ENCODE data around the gene GPD2. TPM values are rescaled to one million over a fixed set of nuclear protein-coding genes. Genes with fewer than 3 reads are reported as not detected.

Gene GPD2
- total and polyA plus RNA-seq, 2 of the 4 experiments (the other 2 are of a cell fraction) = 20.4 to 100 TPM

GRCh38 chr2:156511803-156512202 lies 75.6 kb downstream of the GPD2 start:
- peaks cover 2% of the 10 kb centered on the region; the same call in 1 of the 2 replicates for H3K36me3 ChIP-seq (ENCODE audit: control insufficient read depth, insufficient read depth, low read length)
- H3K18ac ChIP-seq (ENCODE audit: low read depth, low read length) = no peak overlapping the region; the same call in 1 of the 2 replicates
- H3K4ac ChIP-seq (ENCODE audit: low read depth, low read length) = no peak overlapping the region
- dilution Hi-C loops (cut with HindIII; ENCODE audit: low sequenced_read_pairs, unreplicated experiment) = no loop called here
- H2AK5ac ChIP-seq (ENCODE audit: low read depth, low read length) = no peak overlapping the region
- H4K20me1 ChIP-seq (ENCODE audit: insufficient read depth, low read length) = no peaks in the 10 kb centered on the region
- no peaks in the 10 kb centered on the region for H3K9me1 ChIP-seq (ENCODE audit: insufficient read depth, low read length)
- H3K9ac ChIP-seq (ENCODE audit: low read depth, low read length) = no peak overlapping the region
- H2AFZ ChIP-seq (replicated peaks; ENCODE audit: low read length, poor library complexity) = no peak overlapping the region
- H3K56ac ChIP-seq (ENCODE audit: extremely low read depth, insufficient read depth, low read length) = no peak overlapping the region
- H3K4me2 ChIP-seq (ENCODE audit: low read depth, low read length) = no peak overlapping the region
- H3K23ac ChIP-seq (ENCODE audit: low read depth, low read length) = no peak overlapping the region
- no TSS peak for BruUV-seq (replicated peaks)
- H2BK20ac ChIP-seq (ENCODE audit: low read depth, low read length) = no peak overlapping the region
- POLR2A ChIA-PET (ENCODE audit: unreplicated experiment) = interaction anchor here (0.6 kb wide), 1 partner anchor 28 kb away, joined by 20 read pairs; no protein-coding TSS in a partner anchor
- intact Hi-C loops (cut with micrococcal nuclease) = loop anchor here (10.0 kb wide), 1 partner anchor 107 kb away; no protein-coding TSS in a partner anchor
- no peak overlapping the region for H2BK5ac ChIP-seq (ENCODE audit: low read depth, low read length, poor library complexity, severe bottlenecking)
- peaks cover 4 to 8% of the 10 kb centered on the region in 2 experiments; a peak in 2 of 4 replicates for H3K79me1 ChIP-seq (ENCODE audit: low read depth in 1 of 2, low read length in 2 of 2)
- TF ChIP-seq MAFK (IDR thresholded peaks at IDR 0.05; ENCODE audit: low read depth, low read length) (no peak), RFX5 (IDR thresholded peaks at IDR 0.05; ENCODE audit: low read depth, low read length) (no peak), FOS (IDR thresholded peaks at IDR 0.05; ENCODE audit: low read depth, low read length) (no peak), USF2 (IDR thresholded peaks at IDR 0.05; ENCODE audit: low read depth, low read length) (no peak), MAZ (IDR thresholded peaks at IDR 0.05; ENCODE audit: borderline replicate concordance, low read depth, low read length) (no peak), CTCF (conservative IDR thresholded peaks at IDR 0.05; ENCODE audit: low read depth, low read length) (no peak), BHLHE40 (IDR thresholded peaks at IDR 0.05; ENCODE audit: low read depth, low read length) (no peak), SMC3 (IDR thresholded peaks at IDR 0.05; ENCODE audit: low read depth, low read length) (no peak), MXI1 (IDR thresholded peaks at IDR 0.05; ENCODE audit: borderline replicate concordance, low read depth, low read length) (no peak), POLR2A (IDR thresholded peaks at IDR 0.05; ENCODE audit: low read depth, low read length) (no peak), NFE2L2 (IDR thresholded peaks at IDR 0.05; ENCODE audit: low read depth, low read length) (no peak), CEBPB (IDR thresholded peaks at IDR 0.05; ENCODE audit: low read depth, low read length) (no peak), ELK1 (IDR thresholded peaks at IDR 0.05; ENCODE audit: borderline replicate concordance, low read depth, low read length) (no peak), RAD21 (IDR thresholded peaks at IDR 0.05; ENCODE audit: low read length) (no peak), RCOR1 (IDR thresholded peaks at IDR 0.05; ENCODE audit: insufficient replicate concordance, low read length) (no peak), CHD1 (IDR thresholded peaks at IDR 0.05; ENCODE audit: low read depth, low read length) (no peak)
- no peak overlapping the region for H2BK15ac ChIP-seq (ENCODE audit: low read depth, low read length)
- no peak overlapping the region for H3K14ac ChIP-seq (replicated peaks; ENCODE audit: low read depth, low read length)
- no peak overlapping the region for H3K27ac ChIP-seq (ENCODE audit: insufficient read depth, low read length)
- no peaks in the 10 kb centered on the region for H3K27me3 ChIP-seq (ENCODE audit: control insufficient read depth, insufficient read depth, low read length)
- ATAC-seq (ENCODE audit: low read depth) = no peak
- H4K5ac ChIP-seq (ENCODE audit: low read depth, low read length) = no peak overlapping the region
- H2AK9ac ChIP-seq (replicated peaks; ENCODE audit: low read depth, low read length, poor library complexity) = no peak overlapping the region
- no peak for DNase-seq
- in situ Hi-C loops (cut with MboI; ENCODE audit: low sequenced_read_pairs) = no loop called here
- CTCF ChIA-PET = interaction anchor here (0.6 kb wide), 1 partner anchor 185 kb away, joined by 3 read pairs; no protein-coding TSS in a partner anchor
- H4K91ac ChIP-seq (ENCODE audit: insufficient read depth, low read depth, low read length) = no peak overlapping the region
- H3K4me1 ChIP-seq (ENCODE audit: control insufficient read depth, insufficient read depth, low read length) = peaks cover 6% of the 10 kb centered on the region
- no peak overlapping the region for H3K4me3 ChIP-seq (ENCODE audit: insufficient read depth, low read depth, low read length)
- no peaks in the 10 kb centered on the region for H3K9me3 ChIP-seq (ENCODE audit: control insufficient read depth, insufficient read depth, low read length)
- no peak overlapping the region for H4K8ac ChIP-seq (ENCODE audit: low read depth in 2 of 2, low read length in 2 of 2)
- no peak overlapping the region for H2BK120ac ChIP-seq (ENCODE audit: low read depth, low read length)

Measured in IMR-90 (cell line).